ENCODE measurements around the gene KAT5. TPM values are rescaled to one million over a fixed set of nuclear protein-coding genes. Genes with fewer than 3 reads are reported as not detected.

Gene KAT5
- total RNA-seq, 2 experiments from 2014 or later: 79.9 to 97.1 TPM

DNA sequence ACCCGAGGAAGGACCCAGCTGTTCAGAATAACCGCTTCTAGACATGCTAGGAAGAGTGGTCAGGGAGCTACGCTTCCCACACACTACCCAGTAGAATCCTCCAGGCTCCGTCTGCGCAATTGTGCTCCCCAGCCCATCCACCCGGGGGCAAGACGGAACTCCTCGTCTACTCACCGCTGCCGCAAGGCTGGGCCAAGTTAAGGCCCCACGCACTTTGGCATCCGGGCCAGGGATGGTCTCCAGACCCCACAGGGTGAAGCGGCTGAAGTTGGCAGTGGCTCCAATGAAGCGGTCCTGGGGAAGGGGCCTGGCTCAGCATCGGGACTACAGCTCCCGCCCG, 7.8 kb downstream of the KAT5 start:
- Histone ChIP-seq H3K9me3 (ENCODE audit: low read length) (no peaks in the 10 kb centered on the region), H3K9me2 (ENCODE audit: insufficient read depth, low read length) (no peaks in the 10 kb centered on the region), H3K36me3 (ENCODE audit: insufficient read depth, low read length) (peaks cover 51% of the 10 kb centered on the region), H3K4me2 (ENCODE audit: low read length) (peak overlapping the region; percentile 77), H3K4me3 (ENCODE audit: low read depth, low read length, poor library complexity, severe bottlenecking) (peak overlapping the region; percentile 84), H3K79me2 (ENCODE audit: insufficient read depth, low read depth, low read length) (peaks cover 17% of the 10 kb centered on the region), H3K4me1 (ENCODE audit: insufficient read depth, low read length, poor library complexity, severe bottlenecking) (peaks cover 22% of the 10 kb centered on the region), H2AFZ (ENCODE audit: low read length) (no peak overlapping the region; the same call in 1 of the 2 replicates), H4K20me1 (ENCODE audit: insufficient read depth, low read length) (no peaks in the 10 kb centered on the region; the same call in 1 of the 2 replicates), H3K27ac (ENCODE audit: low read depth, low read length, poor library complexity, severe bottlenecking) (peak overlapping the region; percentile 42)
- ChIA-PET POLR2A (interaction anchor here (0.8 to 1.6 kb wide), 3 partner anchors 8 to 139 kb away, joined by 4 to 13 read pairs (median 7); partner anchors contain the start of gene KAT5), CTCF (ENCODE audit: unreplicated experiment) (interaction anchor here (1.0 kb wide), 1 partner anchor 141 kb away, joined by 3 read pairs; no protein-coding TSS in a partner anchor)
- DNase-seq (ENCODE audit: low spot score): peak; percentile 51
- BruUV-seq (replicated peaks): TSS peak; percentile 77
- TF ChIP-seq EZH2phosphoT487 (IDR thresholded peaks at IDR 0.05; ENCODE audit: borderline replicate concordance, low read depth, low read length): no peak
- TF ChIP-seq, protein P1, sequence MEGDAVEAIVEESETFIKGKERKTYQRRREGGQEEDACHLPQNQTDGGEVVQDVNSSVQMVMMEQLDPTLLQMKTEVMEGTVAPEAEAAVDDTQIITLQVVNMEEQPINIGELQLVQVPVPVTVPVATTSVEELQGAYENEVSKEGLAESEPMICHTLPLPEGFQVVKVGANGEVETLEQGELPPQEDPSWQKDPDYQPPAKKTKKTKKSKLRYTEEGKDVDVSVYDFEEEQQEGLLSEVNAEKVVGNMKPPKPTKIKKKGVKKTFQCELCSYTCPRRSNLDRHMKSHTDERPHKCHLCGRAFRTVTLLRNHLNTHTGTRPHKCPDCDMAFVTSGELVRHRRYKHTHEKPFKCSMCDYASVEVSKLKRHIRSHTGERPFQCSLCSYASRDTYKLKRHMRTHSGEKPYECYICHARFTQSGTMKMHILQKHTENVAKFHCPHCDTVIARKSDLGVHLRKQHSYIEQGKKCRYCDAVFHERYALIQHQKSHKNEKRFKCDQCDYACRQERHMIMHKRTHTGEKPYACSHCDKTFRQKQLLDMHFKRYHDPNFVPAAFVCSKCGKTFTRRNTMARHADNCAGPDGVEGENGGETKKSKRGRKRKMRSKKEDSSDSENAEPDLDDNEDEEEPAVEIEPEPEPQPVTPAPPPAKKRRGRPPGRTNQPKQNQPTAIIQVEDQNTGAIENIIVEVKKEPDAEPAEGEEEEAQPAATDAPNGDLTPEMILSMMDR (conservative IDR thresholded peaks at IDR 0.05; ENCODE audit: low read length): no peak
- intact Hi-C loops (cut with micrococcal nuclease; ENCODE audit: unreplicated experiment): loop anchor here (1.0 kb wide), 1 partner anchor 8 kb away; the partner anchor contains the start of gene KAT5

DNA sequence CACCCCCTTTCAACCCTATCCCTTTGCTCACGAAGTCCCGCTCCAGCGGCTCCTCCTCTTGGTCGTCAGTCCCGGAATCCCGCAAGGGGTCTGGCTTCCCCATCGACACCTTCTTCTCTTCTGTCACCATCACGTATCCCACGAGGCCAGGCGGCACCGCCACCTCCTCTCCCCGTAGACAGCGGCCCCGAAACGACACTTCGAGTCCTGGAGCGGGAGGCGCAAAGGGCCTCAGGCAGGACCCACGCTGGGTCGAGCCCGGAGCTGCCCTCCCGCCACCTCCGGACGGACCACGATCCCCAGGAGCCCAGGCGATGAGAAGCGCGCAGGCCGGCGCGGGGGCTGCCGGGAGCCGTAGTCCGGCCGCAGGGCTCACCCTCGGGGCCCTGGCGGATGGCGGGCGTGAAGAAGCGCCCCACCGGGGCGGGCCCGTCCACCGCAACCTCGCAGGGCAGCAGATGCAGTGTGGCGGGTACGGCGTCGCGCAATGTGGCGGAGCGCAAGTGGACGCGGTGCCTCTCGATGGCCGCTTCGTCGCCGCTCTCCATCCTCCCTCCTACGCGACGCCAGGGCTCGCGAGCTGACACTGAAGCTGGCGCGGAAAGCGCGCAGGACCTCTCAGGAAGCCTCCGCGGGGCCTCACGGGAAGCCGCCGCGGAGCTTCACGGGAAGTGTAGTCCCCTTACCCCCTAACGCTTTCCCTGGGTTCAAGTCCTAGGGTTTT, 8.3 kb downstream of the KAT5 start, which contains the start of gene RNASEH2C:
TSS of gene RNASEH2C (minus strand) at position 588 of the 724 bp plus-strand sequence. CDS start at position 548, 40 bp downstream.
- no peaks in the 10 kb centered on the region for H3K9me2 ChIP-seq (ENCODE audit: insufficient read depth, low read length)
- TF ChIP-seq, protein P1 (conservative IDR thresholded peaks at IDR 0.05; ENCODE audit: low read length): no peak
- no peak for TF ChIP-seq EZH2phosphoT487 (IDR thresholded peaks at IDR 0.05; ENCODE audit: borderline replicate concordance, low read depth, low read length)
- peak; percentile 93 for DNase-seq (ENCODE audit: low spot score)
- no peaks in the 10 kb centered on the region; the same call in 1 of the 2 replicates for H4K20me1 ChIP-seq (ENCODE audit: insufficient read depth, low read length)
- intact Hi-C loops (cut with micrococcal nuclease; ENCODE audit: unreplicated experiment): loop anchor here (1.0 kb wide), 1 partner anchor 8 kb away; the partner anchor contains the start of gene KAT5
- peaks cover 46% of the 10 kb centered on the region for H3K36me3 ChIP-seq (ENCODE audit: insufficient read depth, low read length)
- CTCF ChIA-PET (ENCODE audit: unreplicated experiment): interaction anchor here (1.0 kb wide), 1 partner anchor 141 kb away, joined by 3 read pairs; no protein-coding TSS in a partner anchor
- no peaks in the 10 kb centered on the region for H3K9me3 ChIP-seq (ENCODE audit: low read length)
- POLR2A ChIA-PET: interaction anchor here (0.5 to 1.6 kb wide), 6 partner anchors 9 to 461 kb away, joined by 3 to 13 read pairs (median 5); partner anchors contain the start of gene KAT5
- no TSS peak for BruUV-seq (replicated peaks)
- peak within 1 kb of the TSS; percentile 38; the same call in 1 of the 2 replicates for H2AFZ ChIP-seq (ENCODE audit: low read length)
- H3K4me1 ChIP-seq (ENCODE audit: insufficient read depth, low read length, poor library complexity, severe bottlenecking): peaks cover 22% of the 10 kb centered on the region
- H3K79me2 ChIP-seq (ENCODE audit: insufficient read depth, low read depth, low read length): peaks cover 17% of the 10 kb centered on the region
- peak within 1 kb of the TSS; percentile 77 for H3K4me2 ChIP-seq (ENCODE audit: low read length)
- peak within 1 kb of the TSS; percentile 84 for H3K4me3 ChIP-seq (ENCODE audit: low read depth, low read length, poor library complexity, severe bottlenecking)
- H3K27ac ChIP-seq (ENCODE audit: low read depth, low read length, poor library complexity, severe bottlenecking): peak within 1 kb of the TSS; percentile 42
